Osteoblast (primary cell): Measurements from ENCODE around the gene GAPT. TPM values are rescaled to one million over a fixed set of nuclear protein-coding genes. Genes with fewer than 3 reads are reported as not detected.

Source experiments
- DNase-seq: peaks from one replicate; pipeline ENCODE4 v3.0.0; 2011; ENCODE audit warnings: low spot score, mixed read lengths; ENCODE audit not compliant: insufficient read length; ENCODE audit errors: missing footprints
- H2AFZ ChIP-seq: 2 replicates; pipeline ENCODE4 v1.6.0; 2011; ENCODE audit warnings: mild to moderate bottlenecking, low read length
- H3K27ac ChIP-seq: 2 replicates; pipeline ENCODE4 v1.5.1; 2011; ENCODE audit warnings: mild to moderate bottlenecking, low read depth, low read length, moderate library complexity
- H3K27me3 ChIP-seq: 2 replicates; pipeline ENCODE4 v1.6.0; 2012; ENCODE audit warnings: mild to moderate bottlenecking, control low read depth, inconsistent platforms, low read length, moderate library complexity; ENCODE audit not compliant: insufficient read depth
- H3K36me3 ChIP-seq: 2 replicates; pipeline ENCODE4 v1.5.1; 2011; ENCODE audit warnings: mild to moderate bottlenecking, low read length, control low read depth, moderate library complexity; ENCODE audit not compliant: insufficient read depth
- H3K4me1 ChIP-seq: 2 replicates; pipeline ENCODE4 v1.5.1; 2011; ENCODE audit warnings: mild to moderate bottlenecking, low read length, control low read depth, moderate library complexity; ENCODE audit not compliant: insufficient read depth
- H3K4me2 ChIP-seq: 2 replicates; pipeline ENCODE4 v1.6.0; 2011; ENCODE audit warnings: mild to moderate bottlenecking, low read length; ENCODE audit not compliant: insufficient read depth
- H3K4me3 ChIP-seq: fragments of 200-600 bp; sonication (generic); 3 replicates; pipeline ENCODE4 v1.5.1; 2012; ENCODE audit warnings: mild to moderate bottlenecking, low read length, inconsistent platforms; ENCODE audit not compliant: insufficient read depth
- H3K79me2 ChIP-seq: 2 replicates; pipeline ENCODE4 v1.6.0; 2012; ENCODE audit warnings: mild to moderate bottlenecking, low read length, control low read depth, inconsistent platforms; ENCODE audit not compliant: insufficient read depth
- H3K9me3 ChIP-seq: 2 replicates; pipeline ENCODE4 v1.5.1; 2011; ENCODE audit warnings: low read depth, low read length, control low read depth
- H4K20me1 ChIP-seq: 2 replicates; pipeline ENCODE4 v1.6.0; 2012; ENCODE audit warnings: mild to moderate bottlenecking, low read length, control low read depth; ENCODE audit not compliant: insufficient read depth
- total RNA-seq: library from RNA; depleted of rRNA; stranded (reverse); fragments of >200 nt; gene quantifications from 2 replicates; pipeline ENCODE4 v1.2.3, GENCODE V29; 2012
- TF ChIP-seq, protein P1 (sequence below): IDR thresholded peaks from 2 replicates; pipeline ENCODE4 v1.5.1; 2011; ENCODE audit warnings: mild to moderate bottlenecking, low read depth, low read length, moderate library complexity; ENCODE audit errors: extremely low read depth

Gene GAPT
- total RNA-seq, 1 donor: not detected

DNA sequence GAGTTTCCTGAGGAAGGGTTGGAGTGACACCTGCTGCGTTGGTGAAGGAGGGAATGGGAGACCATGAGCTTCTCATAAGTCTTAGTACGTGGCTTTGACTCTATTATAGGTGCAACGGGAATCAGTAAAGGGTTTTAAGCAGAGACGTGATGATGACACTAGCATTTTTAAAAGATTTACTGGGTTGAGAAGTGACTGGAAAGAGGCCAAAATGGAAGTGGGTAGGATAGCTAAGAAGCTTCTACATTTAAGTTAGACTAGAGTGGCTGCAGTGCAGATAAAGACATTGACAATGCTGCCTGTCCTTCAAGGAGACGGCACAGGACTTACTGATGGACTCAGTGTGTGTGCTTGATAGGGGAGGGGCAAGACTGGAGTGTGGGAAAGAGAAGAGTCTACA is 6.2 kb downstream of the GAPT start:
- no peaks in the 10 kb centered on the region for H3K9me3 ChIP-seq
- TF ChIP-seq, protein P1, sequence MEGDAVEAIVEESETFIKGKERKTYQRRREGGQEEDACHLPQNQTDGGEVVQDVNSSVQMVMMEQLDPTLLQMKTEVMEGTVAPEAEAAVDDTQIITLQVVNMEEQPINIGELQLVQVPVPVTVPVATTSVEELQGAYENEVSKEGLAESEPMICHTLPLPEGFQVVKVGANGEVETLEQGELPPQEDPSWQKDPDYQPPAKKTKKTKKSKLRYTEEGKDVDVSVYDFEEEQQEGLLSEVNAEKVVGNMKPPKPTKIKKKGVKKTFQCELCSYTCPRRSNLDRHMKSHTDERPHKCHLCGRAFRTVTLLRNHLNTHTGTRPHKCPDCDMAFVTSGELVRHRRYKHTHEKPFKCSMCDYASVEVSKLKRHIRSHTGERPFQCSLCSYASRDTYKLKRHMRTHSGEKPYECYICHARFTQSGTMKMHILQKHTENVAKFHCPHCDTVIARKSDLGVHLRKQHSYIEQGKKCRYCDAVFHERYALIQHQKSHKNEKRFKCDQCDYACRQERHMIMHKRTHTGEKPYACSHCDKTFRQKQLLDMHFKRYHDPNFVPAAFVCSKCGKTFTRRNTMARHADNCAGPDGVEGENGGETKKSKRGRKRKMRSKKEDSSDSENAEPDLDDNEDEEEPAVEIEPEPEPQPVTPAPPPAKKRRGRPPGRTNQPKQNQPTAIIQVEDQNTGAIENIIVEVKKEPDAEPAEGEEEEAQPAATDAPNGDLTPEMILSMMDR: no peak
- no peak overlapping the region for H3K4me2 ChIP-seq
- no peaks in the 10 kb centered on the region for H3K36me3 ChIP-seq
- H3K4me3 ChIP-seq: no peak overlapping the region
- no peaks in the 10 kb centered on the region for H3K79me2 ChIP-seq
- no peaks in the 10 kb centered on the region for H4K20me1 ChIP-seq
- no peaks in the 10 kb centered on the region for H3K4me1 ChIP-seq
- H3K27me3 ChIP-seq: peaks cover 19% of the 10 kb centered on the region
- H3K27ac ChIP-seq: no peak overlapping the region
- DNase-seq: no peak
- no peak overlapping the region for H2AFZ ChIP-seq

DNA sequence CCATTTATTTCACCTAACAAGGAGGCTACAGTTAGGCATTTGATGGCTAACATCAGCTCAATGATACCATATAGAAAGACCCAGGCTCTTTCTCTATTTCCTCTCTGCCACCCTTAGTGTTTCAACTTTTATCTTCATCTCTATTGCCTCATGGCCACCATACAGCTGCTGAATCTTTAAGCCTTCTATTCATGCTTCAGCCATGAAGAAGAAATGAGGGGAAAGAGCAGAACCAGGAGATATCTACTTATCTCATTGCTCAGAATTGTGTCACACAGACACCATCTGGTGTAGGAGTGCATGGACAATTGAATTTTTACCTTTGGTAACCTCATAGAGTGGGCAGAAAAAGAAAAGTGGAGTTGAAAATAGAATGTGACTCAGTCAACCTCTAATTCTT is 6.7 kb downstream of the GAPT start:
- H2AFZ ChIP-seq: no peak overlapping the region
- peaks cover 15% of the 10 kb centered on the region for H3K27me3 ChIP-seq

DNA sequence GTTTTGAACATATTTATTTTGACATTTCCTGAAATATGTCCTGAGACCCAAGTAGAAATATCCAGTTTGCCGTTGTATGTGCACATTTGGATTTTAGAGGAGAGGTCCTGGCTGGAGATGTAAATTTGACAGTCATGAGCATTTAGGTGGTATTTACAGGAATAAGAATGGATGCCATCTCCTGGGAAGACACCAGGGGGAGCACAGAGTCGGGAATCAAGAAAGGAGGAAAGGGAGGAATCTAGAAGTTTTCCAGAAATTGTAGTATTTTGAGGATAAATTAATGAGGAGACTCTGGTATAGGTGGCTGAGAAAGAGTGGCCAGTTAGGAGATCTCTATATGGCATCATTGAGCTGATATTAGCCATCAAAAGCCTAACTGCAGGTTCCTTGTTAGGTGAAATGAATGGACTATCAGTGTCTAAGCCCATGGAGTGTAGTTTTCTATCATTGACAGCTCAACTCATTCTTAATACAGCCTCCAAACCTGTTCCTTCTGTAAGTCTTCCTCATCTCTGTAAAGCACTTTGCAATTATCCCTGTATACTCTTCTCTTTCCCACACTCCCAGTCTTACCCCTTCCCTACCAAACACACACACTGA is 7.2 kb downstream of the GAPT start:
- Histone ChIP-seq H3K27ac (no peak overlapping the region), H2AFZ (no peak overlapping the region), H3K36me3 (no peaks in the 10 kb centered on the region), H3K4me3 (no peak overlapping the region), H3K4me2 (no peak overlapping the region), H3K79me2 (no peaks in the 10 kb centered on the region), H3K9me3 (no peaks in the 10 kb centered on the region), H3K4me1 (no peaks in the 10 kb centered on the region), H3K27me3 (peaks cover 14% of the 10 kb centered on the region), H4K20me1 (no peaks in the 10 kb centered on the region)
- DNase-seq: peak; percentile 55
- TF ChIP-seq, protein P1: peak; percentile 84

More for the DNA sequence above, 6.7 kb downstream of the GAPT start:
- no peaks in the 10 kb centered on the region for H3K79me2 ChIP-seq
- no peak overlapping the region for H3K4me2 ChIP-seq
- no peak for DNase-seq
- H3K36me3 ChIP-seq: no peaks in the 10 kb centered on the region
- H4K20me1 ChIP-seq: no peaks in the 10 kb centered on the region
- no peak overlapping the region for H3K27ac ChIP-seq
- H3K9me3 ChIP-seq: no peaks in the 10 kb centered on the region
- TF ChIP-seq, protein P1: no peak
- no peaks in the 10 kb centered on the region for H3K4me1 ChIP-seq
- H3K4me3 ChIP-seq: no peak overlapping the region

DNA sequence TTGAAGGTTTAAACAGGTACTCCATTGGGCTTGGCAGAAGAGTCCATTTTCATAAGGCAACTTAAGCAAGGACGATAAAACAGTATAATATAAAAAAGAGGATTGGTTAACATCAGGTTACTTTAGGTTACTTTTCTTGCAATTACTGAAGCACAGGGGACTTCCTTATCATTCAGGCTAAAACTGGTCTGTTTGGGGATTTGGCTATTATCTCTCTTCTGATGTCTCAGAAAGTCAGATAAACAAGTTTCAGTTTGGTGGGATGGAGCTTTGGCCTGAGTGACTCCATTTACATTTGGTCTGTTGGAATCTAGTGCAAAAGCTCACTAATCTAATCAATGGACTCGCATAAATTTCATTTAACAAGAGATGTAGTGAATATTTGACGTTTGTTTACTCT is 8.0 kb downstream of the GAPT start:
- H3K79me2 ChIP-seq: no peaks in the 10 kb centered on the region
- no peaks in the 10 kb centered on the region for H3K9me3 ChIP-seq
- no peak overlapping the region for H3K27ac ChIP-seq
- no peak overlapping the region for H2AFZ ChIP-seq
- H4K20me1 ChIP-seq: no peaks in the 10 kb centered on the region
- DNase-seq: no peak
- no peak overlapping the region for H3K4me3 ChIP-seq
- no peaks in the 10 kb centered on the region for H3K36me3 ChIP-seq
- no peaks in the 10 kb centered on the region for H3K4me1 ChIP-seq
- TF ChIP-seq, protein P1: no peak
- H3K27me3 ChIP-seq: peaks cover 6% of the 10 kb centered on the region
- H3K4me2 ChIP-seq: no peak overlapping the region
